PC-3 (cell line): Measurements from ENCODE around the gene RNF113B. TPM values are rescaled to one million over a fixed set of nuclear protein-coding genes. Genes with fewer than 3 reads are reported as not detected.
A peak's percentile ranks its signal among the peaks of the same experiment; 100 is the strongest.

Source experiments
- ATAC-seq: fragments of 200-7000 bp; cut with Tn5 transposase; 2 replicates; pipeline ENCODE4 v1.9.1; 2020; ENCODE audit warnings: mild to moderate bottlenecking, moderate library complexity
- BruUV-seq: library from RNA; stranded (reverse); fragments of 400-500 nt; replicated peaks from 2 replicates; lab custom pipeline; 2021; lab: Mats Ljungman, UMichigan
- CTCF ChIA-PET: fragments of 300-600 bp; sonication (Branson Sonifier 250); formaldehyde crosslinking; loops from one replicate; lab custom pipeline; 2022; ENCODE audit warnings: antibody characterized with exemption; lab: Charles Lee
- POLR2A ChIA-PET: fragments of 300-600 bp; sonication (Branson Sonifier 250); formaldehyde crosslinking; loops from one replicate; lab custom pipeline; 2022; ENCODE audit warnings: antibody characterized with exemption; ENCODE audit not compliant: unreplicated experiment; lab: Charles Lee
- DNase-seq: peaks from one replicate; pipeline ENCODE4 v3.0.0-alpha.2; 2015
- H2AFZ ChIP-seq: fragments of 300-600 bp; sonication (generic); 2 replicates; pipeline ENCODE4 v1.6.0; 2016; ENCODE audit warnings: antibody characterized with exemption, low read length
- H3F3A ChIP-seq: fragments of 300-600 bp; sonication (generic); one replicate; pipeline ENCODE4 v1.6.0; 2017; ENCODE audit warnings: antibody characterized with exemption, low read length, control low read depth, mild to moderate bottlenecking; ENCODE audit not compliant: unreplicated experiment
- H3K27ac ChIP-seq: fragments of 300-600 bp; sonication (generic); 2 replicates; pipeline ENCODE4 v1.5.1; 2016; ENCODE audit warnings: mild to moderate bottlenecking, low read length
- H3K27me3 ChIP-seq: fragments of 300-600 bp; sonication (generic); 2 replicates; pipeline ENCODE4 v1.6.1; 2016; ENCODE audit warnings: low read length, mixed read lengths
- H3K36me3 ChIP-seq: fragments of 300-600 bp; sonication (generic); 2 replicates; pipeline ENCODE4 v1.6.1; 2016; ENCODE audit warnings: low read depth, mixed run types, low read length, mixed read lengths
- H3K4me1 ChIP-seq: fragments of 300-600 bp; sonication (generic); 2 replicates; pipeline ENCODE4 v1.5.1; 2016; ENCODE audit warnings: low read length; ENCODE audit not compliant: insufficient read depth
- H3K4me2 ChIP-seq: fragments of 300-600 bp; sonication (generic); 2 replicates; pipeline ENCODE4 v1.6.0; 2016; ENCODE audit warnings: low read length
- H3K4me3 ChIP-seq: fragments of 300-600 bp; sonication (generic); 2 replicates; pipeline ENCODE4 v1.5.1; 2016; ENCODE audit warnings: mild to moderate bottlenecking, low read length, mixed read lengths
- H3K79me2 ChIP-seq: fragments of 300-600 bp; sonication (generic); 2 replicates; pipeline ENCODE4 v1.6.1; 2017; ENCODE audit warnings: low read length, mixed read lengths
- H3K9ac ChIP-seq: fragments of 300-600 bp; sonication (generic); 2 replicates; pipeline ENCODE4 v1.6.0; 2016; ENCODE audit warnings: mild to moderate bottlenecking, low read length
- H3K9me2 ChIP-seq: fragments of 300-600 bp; sonication (generic); replicated peaks from 2 replicates; pipeline ENCODE4 v1.6.1; 2016; ENCODE audit warnings: mixed run types, low read length, mixed read lengths
- H3K9me3 ChIP-seq: fragments of 300-600 bp; sonication (generic); 2 replicates; pipeline ENCODE4 v1.6.1; 2016; ENCODE audit warnings: low read length, mixed read lengths
- H4K20me1 ChIP-seq: fragments of 300-600 bp; sonication (generic); 2 replicates; pipeline ENCODE4 v1.6.1; 2016; ENCODE audit warnings: low read length, mixed read lengths
- CTCF ChIP-seq: fragments of 300-600 bp; sonication (generic); conservative IDR thresholded peaks from 2 replicates; pipeline ENCODE4 v1.5.1; 2017; ENCODE audit warnings: antibody characterized with exemption, low read depth, mild to moderate bottlenecking, low read length
- EZH2 ChIP-seq: fragments of 300-600 bp; sonication (generic); IDR thresholded peaks from one replicate; pipeline ENCODE4 v1.6.1; 2017; ENCODE audit warnings: antibody characterized with exemption, mild to moderate bottlenecking, low read length; ENCODE audit not compliant: unreplicated experiment
- EZH2phosphoT487 ChIP-seq: fragments of 300-600 bp; sonication (generic); IDR thresholded peaks from 2 replicates; pipeline ENCODE4 v1.6.1; 2018; ENCODE audit warnings: mild to moderate bottlenecking, antibody characterized with exemption, low read length, borderline replicate concordance
- intact Hi-C: fragments of 100-400 bp; cut with micrococcal nuclease; formaldehyde crosslinking; loops from 2 replicates; pipeline ENCODE4 v1.9.0; 2023
- total RNA-seq: library from RNA; depleted of rRNA; stranded (reverse); fragments of >200 nt; gene quantifications from 2 replicates; pipeline ENCODE4 v1.2.3, GENCODE V29; 2014

Gene RNF113B
- total RNA-seq, 1 experiment from 2014 or later, result not detected

GRCh38 chr13:98215508-98215907 lies 38.4 kb upstream of the RNF113B start:
- Histone ChIP-seq H3K4me1 (peaks cover 48% of the 10 kb centered on the region), H3K36me3 (no peaks in the 10 kb centered on the region), H3K9me2 (no peaks in the 10 kb centered on the region), H3K79me2 (peaks cover 11% of the 10 kb centered on the region), H3K9ac (peak overlapping the region; percentile 72), H4K20me1 (no peaks in the 10 kb centered on the region), H3F3A (peaks cover 12% of the 10 kb centered on the region), H3K27me3 (no peaks in the 10 kb centered on the region), H3K9me3 (no peaks in the 10 kb centered on the region), H3K27ac (peak overlapping the region; percentile 97), H2AFZ (no peak overlapping the region), H3K4me2 (peak overlapping the region; percentile 81), H3K4me3 (peak overlapping the region; percentile 53; the same call in 1 of the 2 replicates)
- TF ChIP-seq CTCF (no peak), EZH2phosphoT487 (no peak), EZH2 (no peak)
- CTCF ChIA-PET, result no interaction called here
- POLR2A ChIA-PET, result no interaction called here
- ATAC-seq (no peak), DNase-seq (no peak)
- intact Hi-C loops, result no loop called here
- no TSS peak for BruUV-seq

GRCh38 chr13:98214707-98215106 lies 37.6 kb upstream of the RNF113B start:
- peaks cover 12% of the 10 kb centered on the region for H3F3A ChIP-seq
- DNase-seq (peak; percentile 84), ATAC-seq (peak; percentile 82)
- peak overlapping the region; percentile 62 for H2AFZ ChIP-seq
- H3K27me3 ChIP-seq, result no peaks in the 10 kb centered on the region
- peak overlapping the region; percentile 72 for H3K9ac ChIP-seq
- no peak for TF ChIP-seq EZH2
- TF ChIP-seq CTCF, result no peak
- no peak for TF ChIP-seq EZH2phosphoT487
- ChIA-PET POLR2A (no interaction called here), CTCF (no interaction called here)
- peaks cover 53% of the 10 kb centered on the region for H3K4me1 ChIP-seq
- intact Hi-C loops, result loop anchor here (1.0 kb wide), 2 partner anchors 69 to 87 kb away; no protein-coding TSS in a partner anchor
- H3K9me2 ChIP-seq, result no peaks in the 10 kb centered on the region
- BruUV-seq, result no TSS peak
- no peaks in the 10 kb centered on the region for H3K36me3 ChIP-seq
- H3K4me3 ChIP-seq, result peak overlapping the region; percentile 53
- H3K9me3 ChIP-seq, result no peaks in the 10 kb centered on the region
- peaks cover 11% of the 10 kb centered on the region for H3K79me2 ChIP-seq
- peak overlapping the region; percentile 81 for H3K4me2 ChIP-seq
- H4K20me1 ChIP-seq, result no peaks in the 10 kb centered on the region
- H3K27ac ChIP-seq, result peak overlapping the region; percentile 97

DNA sequence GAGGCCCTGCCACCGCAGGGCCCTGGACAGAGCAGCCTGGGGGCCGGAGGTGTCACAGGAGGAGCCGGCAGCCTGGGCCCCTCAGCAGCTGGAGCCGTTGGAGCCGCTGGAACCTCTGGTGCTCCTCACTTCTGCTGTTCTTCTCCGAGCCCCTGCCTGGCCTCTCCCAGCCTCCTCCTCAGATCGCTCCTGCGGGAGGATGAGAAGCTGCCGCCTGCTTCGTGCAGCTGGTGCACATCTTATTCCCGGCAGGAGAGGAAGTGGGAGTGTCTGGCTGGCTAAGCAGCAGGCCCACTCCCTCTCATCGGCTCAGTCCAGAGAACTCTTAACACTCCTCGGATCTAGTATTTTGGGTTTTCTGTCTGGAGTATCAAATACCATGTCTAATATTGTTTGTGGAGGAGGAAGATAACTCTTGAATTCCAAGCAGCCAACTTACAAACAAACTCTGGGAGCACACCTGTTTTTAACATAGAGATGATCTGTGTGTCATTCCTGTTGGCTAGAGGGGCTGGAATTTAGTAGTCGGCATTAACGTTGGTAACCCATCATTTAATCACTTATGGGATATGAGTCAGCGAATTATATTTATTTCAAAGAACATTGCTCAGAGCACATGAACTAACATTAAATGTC lies 37.1 kb upstream of the RNF113B start:
- H3K27ac ChIP-seq, result peak overlapping the region; percentile 97
- no peaks in the 10 kb centered on the region for H3K36me3 ChIP-seq
- H2AFZ ChIP-seq, result peak overlapping the region; percentile 62
- H3K27me3 ChIP-seq, result no peaks in the 10 kb centered on the region
- H3K4me3 ChIP-seq, result peak overlapping the region; percentile 47
- ChIA-PET POLR2A (no interaction called here), CTCF (no interaction called here)
- ATAC-seq, result peak; percentile 71
- H3K9me2 ChIP-seq, result no peaks in the 10 kb centered on the region
- no peaks in the 10 kb centered on the region for H4K20me1 ChIP-seq
- H3K79me2 ChIP-seq, result peaks cover 11% of the 10 kb centered on the region
- no TSS peak for BruUV-seq
- H3K9ac ChIP-seq, result peak overlapping the region; percentile 72
- peak; percentile 62 for DNase-seq
- TF ChIP-seq EZH2phosphoT487 (no peak), EZH2 (no peak), CTCF (no peak)
- peaks cover 53% of the 10 kb centered on the region for H3K4me1 ChIP-seq
- intact Hi-C loops, result loop anchor here (1.0 kb wide), 2 partner anchors 69 to 87 kb away; no protein-coding TSS in a partner anchor
- H3K9me3 ChIP-seq, result no peaks in the 10 kb centered on the region
- peak overlapping the region; percentile 81 for H3K4me2 ChIP-seq
- peaks cover 12% of the 10 kb centered on the region for H3F3A ChIP-seq
